GM18858 (cell line): ENCODE results near the gene RCOR3.
"Not testable (repeated sequence)": the region's sequence is repeated elsewhere in the genome, so short reads cannot be mapped to it uniquely, and the experiment has no call there.

Source experiments
- ATAC-seq: cut with Tn5 transposase; IDR thresholded peaks from one replicate; pipeline ENCODE4 v1.9.1; 2021; ENCODE audit not compliant: unreplicated experiment

Gene RCOR3

GRCh38 chr1:211259638-211260126 is 516 bp downstream of the RCOR3 start:
- ATAC-seq = no peak

- ATAC-seq = peak; percentile 31
Observed at GRCh38 chr1:211260141-211261107, 1.3 kb downstream of the RCOR3 start.

GRCh38 chr1:211261229-211261628 is 2.1 kb downstream of the RCOR3 start:
- no peak for ATAC-seq

- not testable (repeated sequence) for ATAC-seq
Observed at GRCh38 chr1:211263022-211263421, 3.9 kb downstream of the RCOR3 start.

- ATAC-seq = no peak
Observed at GRCh38 chr1:211267204-211267857, 8.2 kb downstream of the RCOR3 start.

- ATAC-seq = no peak
Observed at GRCh38 chr1:211279340-211279739, 20.2 kb downstream of the RCOR3 start.

GRCh38 chr1:211280910-211281309 is 21.7 kb downstream of the RCOR3 start:
- ATAC-seq = no peak

- ATAC-seq = no peak
Observed at GRCh38 chr1:211281320-211282022, 22.3 kb downstream of the RCOR3 start.

- no peak for ATAC-seq
Observed at GRCh38 chr1:211282023-211282373, 22.8 kb downstream of the RCOR3 start.

- no peak for ATAC-seq
Observed at GRCh38 chr1:211285196-211285595, 26.0 kb downstream of the RCOR3 start.

- no peak for ATAC-seq
Observed at GRCh38 chr1:211287218-211287617, 28.1 kb downstream of the RCOR3 start.

- ATAC-seq = no peak
Observed at GRCh38 chr1:211292411-211292810, 33.2 kb downstream of the RCOR3 start.

GRCh38 chr1:211296396-211296795 is 37.2 kb downstream of the RCOR3 start:
- ATAC-seq = no peak

- ATAC-seq = peak; percentile 92
Observed at GRCh38 chr1:211305044-211305443, 45.9 kb downstream of the RCOR3 start.

- ATAC-seq = no peak
Observed at GRCh38 chr1:211309617-211310016, 50.5 kb downstream of the RCOR3 start.

- no peak for ATAC-seq
Observed at GRCh38 chr1:211313392-211313791, 54.2 kb downstream of the RCOR3 start.

GRCh38 chr1:211318576-211319280 is 59.6 kb downstream of the RCOR3 start:
- no peak for ATAC-seq

GRCh38 chr1:211319892-211320291 is 60.7 kb downstream of the RCOR3 start:
- ATAC-seq = no peak

GRCh38 chr1:211320980-211321379 is 61.8 kb downstream of the RCOR3 start:
- no peak for ATAC-seq

GRCh38 chr1:211321646-211322045 is 62.5 kb downstream of the RCOR3 start:
- ATAC-seq = not testable (repeated sequence)
